Measurements from ENCODE around the gene WDR70.

WDR70 gene

GRCh38 chr5:37738865-37739488, 359.9 kb downstream of the WDR70 start:
- TF ChIP-seq CTCF (IDR thresholded peaks at IDR 0.05; ENCODE audit: unreplicated experiment in 3 of 3), result no peak
- H3K9me3 Mint-ChIP-seq, result peaks cover 6% of the 10 kb centered on the region
- H3K27ac Mint-ChIP-seq, result no peak overlapping the region
- no peak overlapping the region for H3K4me3 Mint-ChIP-seq
- peaks cover 40% of the 10 kb centered on the region for H3K4me1 Mint-ChIP-seq
- H3K27me3 Mint-ChIP-seq (ENCODE audit: low read depth), result no peaks in the 10 kb centered on the region
- peaks cover 36% of the 10 kb centered on the region for H3K36me3 Mint-ChIP-seq (ENCODE audit: low read depth)

GRCh38 chr5:37739817-37740261, 360.7 kb downstream of the WDR70 start:
- Mint-ChIP-seq H3K36me3 (ENCODE audit: low read depth) (peaks cover 45% of the 10 kb centered on the region), H3K27ac (peak overlapping the region in 1 of 3 experiments; percentile 69), H3K4me3 (peak overlapping the region in 1 of 3 experiments; percentile 14), H3K4me1 (peaks cover 36% of the 10 kb centered on the region), H3K27me3 (ENCODE audit: low read depth) (no peaks in the 10 kb centered on the region), H3K9me3 (peaks cover 15% of the 10 kb centered on the region)
- TF ChIP-seq CTCF (IDR thresholded peaks at IDR 0.05; ENCODE audit: unreplicated experiment in 3 of 3), result no peak

- H3K27ac Mint-ChIP-seq, result peak overlapping the region in 1 of 3 experiments; percentile 69
- H3K4me3 Mint-ChIP-seq, result no peak overlapping the region
- H3K27me3 Mint-ChIP-seq (ENCODE audit: low read depth), result no peaks in the 10 kb centered on the region
- H3K4me1 Mint-ChIP-seq, result peaks cover 32% of the 10 kb centered on the region
- peaks cover 20% of the 10 kb centered on the region for H3K9me3 Mint-ChIP-seq
- no peak for TF ChIP-seq CTCF (IDR thresholded peaks at IDR 0.05; ENCODE audit: unreplicated experiment in 3 of 3)
- H3K36me3 Mint-ChIP-seq (ENCODE audit: low read depth), result peaks cover 52% of the 10 kb centered on the region
Observed at GRCh38 chr5:37740331-37741066, 361.4 kb downstream of the WDR70 start.

GRCh38 chr5:37742111-37742510, 363.0 kb downstream of the WDR70 start:
- Mint-ChIP-seq H3K27ac (no peak overlapping the region), H3K4me3 (no peak overlapping the region), H3K4me1 (peaks cover 22% of the 10 kb centered on the region), H3K9me3 (peaks cover 35% of the 10 kb centered on the region), H3K36me3 (ENCODE audit: low read depth) (peaks cover 65% of the 10 kb centered on the region), H3K27me3 (ENCODE audit: low read depth) (no peaks in the 10 kb centered on the region)
- TF ChIP-seq CTCF (IDR thresholded peaks at IDR 0.05; ENCODE audit: unreplicated experiment in 3 of 3), result no peak

- no peak for TF ChIP-seq CTCF (IDR thresholded peaks at IDR 0.05; ENCODE audit: unreplicated experiment in 3 of 3)
- Mint-ChIP-seq H3K4me3 (no peak overlapping the region), H3K36me3 (ENCODE audit: low read depth) (peaks cover 23% of the 10 kb centered on the region), H3K4me1 (no peaks in the 10 kb centered on the region), H3K27ac (no peak overlapping the region), H3K27me3 (ENCODE audit: low read depth) (no peaks in the 10 kb centered on the region), H3K9me3 (peaks cover 16% of the 10 kb centered on the region)
Observed at GRCh38 chr5:37751227-37751626, 372.1 kb downstream of the WDR70 start.

Data from nephron (organoid).